H1 (cell line): ENCODE results near the gene MUSTN1. TPM values are rescaled to one million over a fixed set of nuclear protein-coding genes. Genes with fewer than 3 reads are reported as not detected.

Experiments used
- CTCF ChIA-PET: fragments of 300-600 bp; sonication (Branson Sonifier 250); formaldehyde crosslinking; loops from one replicate; lab custom pipeline; 2021; ENCODE audit not compliant: partially characterized antibody; lab: Charles Lee
- POLR2A ChIA-PET: fragments of 300-600 bp; sonication (Branson Sonifier 250); formaldehyde crosslinking; loops from one replicate; lab custom pipeline; 2021; ENCODE audit warnings: inconsistent platforms; ENCODE audit not compliant: partially characterized antibody; lab: Charles Lee
- DNase-seq, 2 experiments: peaks; one replicate each; pipeline versions ENCODE4 v3.0.0 to v3.0.0-alpha.2; 2010 to 2022; ENCODE audit warnings: low spot score in 2 of 2, low read depth in 1 of 2, mixed read lengths in 1 of 2
- FAIRE-seq: peaks from 2 replicates; lab custom pipeline; 2011; peaks lifted over from hg19 to GRCh38; lab: Jason Lieb, UNC
- H2AFZ ChIP-seq: 2 replicates; pipeline ENCODE4 v1.8.1; 2012; ENCODE audit warnings: low read length, inconsistent platforms
- H2AK5ac ChIP-seq: 2 replicates; pipeline ENCODE4 v1.6.1; 2013; ENCODE audit warnings: low read depth, low read length
- H2BK120ac ChIP-seq: replicated peaks from 2 replicates; pipeline ENCODE3; 2013; ENCODE audit warnings: low read depth, low read length, inconsistent platforms
- H2BK12ac ChIP-seq: 2 replicates; pipeline ENCODE4 v1.6.1; 2013; ENCODE audit warnings: low read depth, low read length
- H2BK15ac ChIP-seq: 2 replicates; pipeline ENCODE4 v1.6.1; 2013; ENCODE audit warnings: low read length
- H2BK20ac ChIP-seq: 2 replicates; pipeline ENCODE4 v1.6.1; 2013; ENCODE audit warnings: low read length
- H2BK5ac ChIP-seq: 2 replicates; pipeline ENCODE4 v1.6.1; 2013; ENCODE audit warnings: low read depth, low read length
- H3K14ac ChIP-seq: 2 replicates; pipeline ENCODE4 v1.6.1; 2013; ENCODE audit warnings: inconsistent platforms; ENCODE audit not compliant: insufficient read length
- H3K18ac ChIP-seq: 2 replicates; pipeline ENCODE4 v1.6.1; 2013; ENCODE audit warnings: low read length; ENCODE audit errors: extremely low read depth
- H3K23ac ChIP-seq: 2 replicates; pipeline ENCODE4 v1.6.1; 2013; ENCODE audit warnings: inconsistent platforms; ENCODE audit not compliant: insufficient read length
- H3K23me2 ChIP-seq: 2 replicates; pipeline ENCODE4 v1.6.1; 2013; ENCODE audit warnings: low read depth, low read length
- H3K27ac ChIP-seq: 2 replicates; pipeline ENCODE4 v1.6.1; 2011; ENCODE audit warnings: low read depth, low read length, inconsistent platforms
- H3K27me3 ChIP-seq, 4 experiments: replicated peaks in 1 of 4; 1 replicate in 1 of 4; 2 replicates in 3 of 4; pipeline versions ENCODE4 v1.6.1 to v1.8.1; 2011 to 2013; ENCODE audit warnings: low read length in 3 of 4, mild to moderate bottlenecking in 3 of 4, inconsistent platforms in 2 of 4, mixed read lengths in 2 of 4, moderate library complexity in 1 of 4; ENCODE audit not compliant: control insufficient read depth in 3 of 4, insufficient read depth in 3 of 4; ENCODE audit errors: extremely low read depth in 1 of 4
- H3K36me3 ChIP-seq, 4 experiments: 2 replicates each; pipeline versions ENCODE4 v1.6.1 to v1.8.1; 2011 to 2013; ENCODE audit warnings: mild to moderate bottlenecking in 4 of 4, low read length in 3 of 4, moderate library complexity in 2 of 4, control low read depth in 1 of 4, inconsistent platforms in 1 of 4; ENCODE audit not compliant: insufficient read depth in 4 of 4, control insufficient read depth in 2 of 4
- H3K4ac ChIP-seq: replicated peaks from 2 replicates; pipeline ENCODE3; 2013; ENCODE audit warnings: low read length, low read depth, mixed read lengths, inconsistent platforms; ENCODE audit not compliant: insufficient read length
- H3K4me1 ChIP-seq, 4 experiments: replicated peaks in 1 of 4; 1 replicate in 1 of 4; 2 replicates in 3 of 4; pipeline versions ENCODE4 v1.6.1 to v1.8.1; 2011 to 2013; ENCODE audit warnings: low read length in 3 of 4, inconsistent platforms in 2 of 4, mixed read lengths in 1 of 4; ENCODE audit not compliant: insufficient read depth in 4 of 4, control insufficient read depth in 3 of 4
- H3K4me2 ChIP-seq, 2 experiments: 2 replicates each; pipeline versions ENCODE4 v1.6.1 to v1.8.1; 2011 to 2013; ENCODE audit warnings: low read depth in 2 of 2, low read length in 2 of 2, control low read depth in 1 of 2, inconsistent platforms in 1 of 2, mild to moderate bottlenecking in 1 of 2; ENCODE audit not compliant: insufficient read depth in 1 of 2
- H3K4me3 ChIP-seq, 4 experiments: fragments of 200-600, 300-600 bp in 1 of 4; sonication (generic), shearing (Covaris generic), sonication (Bioruptor Twin) in 1 of 4; 2 replicates each; pipeline versions ENCODE4 v1.5.1 to v1.8.1; 2011 to 2016; ENCODE audit warnings: low read length in 4 of 4, low read depth in 3 of 4, control low read depth in 2 of 4, inconsistent platforms in 2 of 4, mild to moderate bottlenecking in 2 of 4, mixed read lengths in 1 of 4, moderate library complexity in 1 of 4; ENCODE audit not compliant: insufficient read depth in 2 of 4; ENCODE audit errors: extremely low read depth in 1 of 4
- H3K56ac ChIP-seq: replicated peaks from 2 replicates; pipeline ENCODE3; 2013; ENCODE audit warnings: low read depth, mild to moderate bottlenecking, mixed read lengths, low read length, inconsistent platforms; ENCODE audit not compliant: insufficient read length
- H3K79me1 ChIP-seq: 2 replicates; pipeline ENCODE4 v1.6.1; 2013; ENCODE audit warnings: low read depth, low read length, control low read depth
- H3K79me2 ChIP-seq, 2 experiments: 2 replicates each; pipeline versions ENCODE4 v1.6.1 to v1.8.1; 2012 to 2013; ENCODE audit warnings: low read length in 2 of 2, mild to moderate bottlenecking in 2 of 2, inconsistent platforms in 1 of 2; ENCODE audit not compliant: insufficient read depth in 2 of 2, control insufficient read depth in 1 of 2
- H3K9ac ChIP-seq, 4 experiments: replicated peaks in 1 of 4; 1 replicate in 1 of 4; 2 replicates in 3 of 4; pipeline versions ENCODE4 v1.6.1 to v1.8.1; 2011 to 2013; ENCODE audit warnings: low read depth in 3 of 4, low read length in 3 of 4, control low read depth in 2 of 4, mild to moderate bottlenecking in 2 of 4, moderate library complexity in 2 of 4, inconsistent platforms in 1 of 4; ENCODE audit errors: extremely low read depth in 1 of 4
- H3K9me3 ChIP-seq, 2 experiments: 2 replicates each; pipeline versions ENCODE4 v1.6.1 to v1.8.1; 2012 to 2013; ENCODE audit warnings: mild to moderate bottlenecking in 2 of 2, moderate library complexity in 2 of 2, control low read depth in 1 of 2, inconsistent platforms in 1 of 2, low read depth in 1 of 2, low read length in 1 of 2, mixed read lengths in 1 of 2; ENCODE audit not compliant: insufficient read depth in 2 of 2
- H4K20me1 ChIP-seq, 2 experiments: replicated peaks in 1 of 2; 2 replicates each; pipeline versions ENCODE3 to v1.8.1; 2011 to 2013; ENCODE audit warnings: inconsistent platforms in 2 of 2, low read length in 2 of 2, mild to moderate bottlenecking in 1 of 2; ENCODE audit not compliant: insufficient read depth in 2 of 2, control insufficient read depth in 1 of 2
- H4K5ac ChIP-seq: 2 replicates; pipeline ENCODE4 v1.6.1; 2013; ENCODE audit warnings: low read length, low read depth, mixed read lengths, inconsistent platforms; ENCODE audit not compliant: insufficient read length
- H4K8ac ChIP-seq: 2 replicates; pipeline ENCODE4 v1.8.0; 2013; ENCODE audit warnings: mild to moderate bottlenecking, moderate library complexity, low read length, inconsistent platforms; ENCODE audit not compliant: insufficient read depth; ENCODE audit errors: extremely low read depth
- H4K91ac ChIP-seq: replicated peaks from 2 replicates; pipeline ENCODE3; 2013; ENCODE audit warnings: low read length, mixed read lengths, inconsistent platforms; ENCODE audit not compliant: insufficient read length
- BACH1 ChIP-seq: IDR thresholded peaks from 2 replicates; pipeline ENCODE4 v1.6.1; 2012; ENCODE audit warnings: low read length, improper control_type of control experiment
- CBX5 ChIP-seq: fragments of 300-800, 300-1000 bp; sonication (generic); IDR thresholded peaks from 2 replicates; pipeline ENCODE4 v1.7.1; 2016; ENCODE audit warnings: antibody characterized with exemption, low read length, low read depth
- CBX8 ChIP-seq: fragments of 300-800, 300-1000 bp; sonication (generic); IDR thresholded peaks from 2 replicates; pipeline ENCODE4 v1.7.1; 2016; ENCODE audit warnings: low read depth, low read length, borderline replicate concordance
- CEBPB ChIP-seq: IDR thresholded peaks from 2 replicates; pipeline ENCODE4 v1.6.1; 2012; ENCODE audit warnings: low read depth, low read length
- CHD1 ChIP-seq: IDR thresholded peaks from 2 replicates; pipeline ENCODE4 v1.6.1; 2012; ENCODE audit warnings: low read depth, low read length, improper control_type of control experiment
- CREB1 ChIP-seq: IDR thresholded peaks from 2 replicates; pipeline ENCODE4 v1.6.1; 2012; ENCODE audit warnings: inconsistent platforms
- EP300 ChIP-seq, 2 experiments: IDR thresholded peaks; 1 replicate in 1 of 2; 2 replicates in 1 of 2; pipeline ENCODE4 v1.6.1; 2011 to 2012; ENCODE audit warnings: low read depth in 2 of 2, low read length in 2 of 2, mild to moderate bottlenecking in 2 of 2, borderline replicate concordance in 1 of 2, inconsistent platforms in 1 of 2, moderate library complexity in 1 of 2
- KDM1A ChIP-seq: fragments of 200-600, 300-600 bp; sonication (generic); IDR thresholded peaks from 2 replicates; pipeline ENCODE4 v1.7.1; 2016; ENCODE audit warnings: mild to moderate bottlenecking, low read length, borderline replicate concordance
- KDM5A ChIP-seq: fragments of 200-600 bp; IDR thresholded peaks from 2 replicates; pipeline ENCODE4 v1.7.1; 2012; ENCODE audit warnings: mild to moderate bottlenecking, low read length, inconsistent platforms, mixed read lengths
- MAX ChIP-seq: IDR thresholded peaks from 2 replicates; pipeline ENCODE4 v1.6.1; 2012; ENCODE audit warnings: inconsistent platforms
- POLR2AphosphoS5 ChIP-seq: IDR thresholded peaks from 2 replicates; pipeline ENCODE4 v1.6.1; 2011; ENCODE audit warnings: low read depth, low read length
- RFX5 ChIP-seq: IDR thresholded peaks from 2 replicates; pipeline ENCODE4 v1.6.1; 2011; ENCODE audit warnings: low read depth, low read length, improper control_type of control experiment, borderline replicate concordance
- SP1 ChIP-seq: IDR thresholded peaks from 2 replicates; pipeline ENCODE4 v1.6.1; 2011; ENCODE audit warnings: low read depth, low read length
- USF2 ChIP-seq: IDR thresholded peaks from 2 replicates; pipeline ENCODE4 v1.6.1; 2011; ENCODE audit warnings: low read length, improper control_type of control experiment
- WGBS, 2 experiments: shearing (Covaris generic) in 1 of 2; methylation state at CpG; one replicate each; pipeline versions ENCODE4 v1.1.6 to v1.1.7; 2013 to 2015; ENCODE audit warnings: low lambda C conversion rate in 2 of 2, mixed read lengths in 2 of 2, inconsistent platforms in 1 of 2, low coverage in 1 of 2, missing lambda C conversion rate in 1 of 2; ENCODE audit not compliant: insufficient replicate concordance in 2 of 2, insufficient coverage in 1 of 2, insufficient read length in 1 of 2; ENCODE audit errors: extremely low coverage in 1 of 2, missing lambda C conversion rate in 1 of 2; 5-methylcytosine and 5-hydroxymethylcytosine counted together
- polyA plus RNA-seq, 7 experiments: library from polyadenylated mRNA; depleted of rRNA in 3 of 7; stranded (reverse) in 5 of 7; unstranded in 2 of 7; fragments of >200 nt in 5 of 7; fragments of 200-250 nt in 2 of 7; gene quantifications; 1 replicate in 5 of 7; 2 replicates in 1 of 7; 4 replicates in 1 of 7; pipeline versions ENCODE4 v1.2.1 to v1.2.3, GENCODE V29; 2011 to 2013; ENCODE audit warnings: missing spikeins in 2 of 7, mixed read lengths in 2 of 7
- total RNA-seq: library from RNA; stranded (reverse); fragmentation: NEBNext Ultra II Directional; extraction: Animal tissue kit (Norgen Biotek cat#: 25700); gene quantifications from 2 replicates; pipeline ENCODE4 v1.2.1, GENCODE V29; 2021

MUSTN1 gene
- total and polyA plus RNA-seq, 2 of the 8 experiments (the other 6 are each of a cell fraction or from before 2014, with no cell fraction given), result 1.1 to 2.4 TPM

- CTCF ChIA-PET, result interaction anchor here (0.6 to 7.5 kb wide), 9 partner anchors 10 to 1899 kb away, joined by 3 to 86 read pairs (median 3); partner anchors contain the start of genes ITIH4 and NEK4
- no peak for FAIRE-seq
- TF ChIP-seq SP1 (no peak), CEBPB (no peak), EP300 (IDR thresholded peaks at IDR 0.05; ENCODE audit: borderline replicate concordance in 1 of 2, low read depth in 2 of 2, low read length in 2 of 2) (no peak), POLR2AphosphoS5 (no peak), RFX5 (no peak), CBX5 (no peak), USF2 (no peak), CREB1 (no peak), KDM5A (no peak), MAX (no peak), BACH1 (no peak), KDM1A (no peak), CBX8 (no peak), CHD1 (no peak)
These were observed 18.2 kb downstream of the MUSTN1 start for GRCh38 chr3:52816654-52817053.

More at GRCh38 chr3:52816654-52817053, 18.2 kb downstream of the MUSTN1 start:
- Histone ChIP-seq H3K23me2 (no peaks in the 10 kb centered on the region), H2BK20ac (no peak overlapping the region), H4K8ac (no peak overlapping the region; the same call in 1 of the 2 replicates), H3K4me1 (peaks cover 0 to 6% (median 3%) of the 10 kb centered on the region in 4 experiments; a peak in 2 of 7 replicates), H4K91ac (no peak overlapping the region), H3K79me2 (no peaks in the 10 kb centered on the region), H2BK5ac (no peak overlapping the region), H4K20me1 (no peaks in the 10 kb centered on the region), H2AK5ac (no peak overlapping the region), H3K79me1 (no peaks in the 10 kb centered on the region), H2AFZ (no peak overlapping the region), H2BK15ac (no peak overlapping the region), H3K14ac (no peak overlapping the region), H3K9me3 (no peaks in the 10 kb centered on the region), H3K4ac (no peak overlapping the region), H3K56ac (no peak overlapping the region), H3K4me3 (no peak overlapping the region), H2BK120ac (no peak overlapping the region), H3K27me3 (no peaks in the 10 kb centered on the region), H3K23ac (no peak overlapping the region), H2BK12ac (no peak overlapping the region), H3K18ac (no peak overlapping the region), H3K27ac (no peak overlapping the region), H4K5ac (no peak overlapping the region), H3K9ac (no peak overlapping the region), H3K36me3 (no peaks in the 10 kb centered on the region), H3K4me2 (no peak overlapping the region)
- POLR2A ChIA-PET, result interaction anchor here (1.3 kb wide), 1 partner anchor 348 kb away, joined by 3 read pairs; no protein-coding TSS in a partner anchor
- WGBS, 2 experiments, result 89% methylated on average over 10 of the region's 10 CpGs; no CpG with 5 or more reads in 1 of the 2 experiments
- DNase-seq, result no peak
